B cell (primary cell): Measurements from ENCODE around the gene DPH3. TPM values are rescaled to one million over a fixed set of nuclear protein-coding genes. Genes with fewer than 3 reads are reported as not detected.

Experiments used
- ATAC-seq: fragments of 200-7000 bp; cut with Tn5 transposase; one replicate; pipeline ENCODE4 v1.10.0; 2021; ENCODE audit warnings: low read depth, mild to moderate bottlenecking, moderate number of reproducible peaks, moderate library complexity
- CTCF ChIA-PET: fragments of 350-600 bp; sonication (Branson Sonifier 250); formaldehyde crosslinking; loops from one replicate; lab custom pipeline; 2021; ENCODE audit warnings: antibody characterized with exemption, inconsistent platforms; lab: Charles Lee
- POLR2A ChIA-PET: fragments of 350-600 bp; sonication (Branson Sonifier 250); formaldehyde crosslinking; loops from one replicate; lab custom pipeline; 2021; ENCODE audit warnings: antibody characterized with exemption; lab: Charles Lee
- DNase-seq: peaks from one replicate; pipeline ENCODE4 v3.0.0; 2013
- H2AFZ ChIP-seq: 2 replicates; pipeline ENCODE4 v1.6.1; 2012; ENCODE audit warnings: mild to moderate bottlenecking, low read depth, low read length; ENCODE audit not compliant: insufficient read depth, poor library complexity, severe bottlenecking
- H3K27ac ChIP-seq, 2 donors: 1 replicate in 1 of 2; 2 replicates in 1 of 2; pipeline ENCODE4 v1.5.1; 2012 to 2013; ENCODE audit warnings: low read length in 2 of 2, mild to moderate bottlenecking in 2 of 2, moderate library complexity in 1 of 2
- H3K27me3 ChIP-seq, 4 experiments: fragments of 200-600 bp in 1 of 4; sonication (generic) in 1 of 4; replicated peaks in 1 of 4; 1 replicate in 2 of 4; 2 replicates in 2 of 4; pipeline versions ENCODE4 v1.6.1 to v1.7.0; 2013 to 2016; ENCODE audit warnings: low read length in 3 of 4, mild to moderate bottlenecking in 2 of 4, mixed read lengths in 1 of 4, moderate library complexity in 1 of 4; ENCODE audit not compliant: insufficient read depth in 4 of 4, control insufficient read depth in 3 of 4; ENCODE audit errors: control extremely low read depth in 1 of 4
- H3K36me3 ChIP-seq, 2 experiments: replicated peaks in 1 of 2; 1 replicate in 1 of 2; 2 replicates in 1 of 2; pipeline versions ENCODE4 v1.6.1 to v1.7.1; 2013; ENCODE audit warnings: low read length in 1 of 2; ENCODE audit not compliant: insufficient read depth in 2 of 2, control insufficient read depth in 1 of 2; ENCODE audit errors: control extremely low read depth in 1 of 2, extremely low read depth in 1 of 2
- H3K4me1 ChIP-seq, 2 donors: fragments of 200-600 bp in 1 of 2; sonication (generic) in 1 of 2; 1 replicate in 1 of 2; 2 replicates in 1 of 2; pipeline versions ENCODE4 v1.5.1 to v1.6.1; 2013 to 2017; ENCODE audit warnings: low read length in 2 of 2; ENCODE audit not compliant: control insufficient read depth in 2 of 2, insufficient read depth in 2 of 2
- H3K4me2 ChIP-seq: replicated peaks from 2 replicates; pipeline ENCODE3; 2012; ENCODE audit warnings: mild to moderate bottlenecking, low read depth, low read length; ENCODE audit not compliant: poor library complexity, severe bottlenecking
- H3K4me3 ChIP-seq, 5 experiments: fragments of 200-600 bp in 1 of 5; sonication (generic) in 1 of 5; 1 replicate in 3 of 5; 2 replicates in 2 of 5; pipeline versions ENCODE4 v1.5.1 to v1.7.0; 2011 to 2016; ENCODE audit warnings: low read length in 4 of 5, mild to moderate bottlenecking in 4 of 5, low read depth in 2 of 5, control low read depth in 1 of 5, moderate library complexity in 1 of 5; ENCODE audit not compliant: insufficient read depth in 1 of 5; ENCODE audit errors: control extremely low read depth in 1 of 5, extremely low read depth in 1 of 5
- H3K79me2 ChIP-seq: fragments of 200-600 bp; sonication (generic); one replicate; pipeline ENCODE4 v1.6.0; 2016; ENCODE audit warnings: low read length; ENCODE audit not compliant: control insufficient read depth, insufficient read depth
- H3K9ac ChIP-seq: fragments of 200-600 bp; sonication (generic); 2 replicates; pipeline ENCODE4 v1.6.1; 2017; ENCODE audit warnings: mild to moderate bottlenecking, low read length, moderate library complexity
- H3K9me3 ChIP-seq, 3 donors: one replicate each; pipeline versions ENCODE4 v1.6.1 to v1.7.1; 2013; ENCODE audit warnings: low read length in 2 of 3; ENCODE audit not compliant: control insufficient read depth in 2 of 3, insufficient read depth in 1 of 3; ENCODE audit errors: control extremely low read depth in 1 of 3
- H4K20me1 ChIP-seq: 2 replicates; pipeline ENCODE4 v1.6.0; 2012; ENCODE audit warnings: mild to moderate bottlenecking, low read length; ENCODE audit not compliant: insufficient read depth, control insufficient read depth, poor library complexity, severe bottlenecking
- H3K27ac Mint-ChIP-seq: one replicate; pipeline ENCODE4 v1.8.0; 2021; ENCODE audit warnings: mixed read lengths
- H3K27me3 Mint-ChIP-seq: one replicate; pipeline ENCODE4 v1.8.0; 2021; ENCODE audit warnings: mixed read lengths
- H3K4me1 Mint-ChIP-seq: one replicate; pipeline ENCODE4 v1.8.0; 2021; ENCODE audit warnings: mixed read lengths
- H3K4me3 Mint-ChIP-seq: one replicate; pipeline ENCODE4 v1.8.0; 2021; ENCODE audit warnings: mixed read lengths
- H3K9me3 Mint-ChIP-seq: one replicate; pipeline ENCODE4 v1.8.0; 2022; ENCODE audit warnings: mixed read lengths; ENCODE audit not compliant: insufficient read depth
- EZH2 ChIP-seq: IDR thresholded peaks from 2 replicates; pipeline ENCODE4 v1.6.1; 2012; ENCODE audit warnings: borderline replicate concordance, low read depth, mild to moderate bottlenecking, moderate library complexity, low read length; ENCODE audit not compliant: insufficient read depth, poor library complexity, severe bottlenecking
- WGBS: methylation state at CpG from one replicate; pipeline ENCODE4 v1.1.5; 2013; ENCODE audit warnings: missing lambda C conversion rate; ENCODE audit not compliant: insufficient coverage; 5-methylcytosine and 5-hydroxymethylcytosine counted together
- intact Hi-C: fragments of 100-400 bp; cut with micrococcal nuclease; formaldehyde crosslinking; loops from one replicate; pipeline ENCODE4 v1.10.0; 2022
- polyA plus RNA-seq: library from polyadenylated mRNA; depleted of rRNA; stranded (reverse); fragments of >200 nt; gene quantifications from 2 replicates; pipeline ENCODE4 v1.2.3, GENCODE V29; 2012
- total RNA-seq, 2 donors: library from RNA; stranded (reverse); fragments of 120-200 nt in 1 of 2; gene quantifications; 1 replicate in 1 of 2; 2 replicates in 1 of 2; pipeline versions ENCODE4 v1.2.3 to v1.2.4, GENCODE V29; 2013 to 2022
- TF ChIP-seq, protein P1 (sequence below): fragments of 200-600 bp; IDR thresholded peaks from one replicate; pipeline ENCODE4 v1.8.0; 2022; ENCODE audit warnings: antibody characterized with exemption, mild to moderate bottlenecking

DPH3 gene
- total and polyA plus RNA-seq, 2 donors (not counting 1 experiment from before 2014, with no cell fraction given) = 7.4 to 12.9 TPM

GRCh38 chr3:16304061-16305010, 39.6 kb upstream of the DPH3 start:
- H3K4me1 ChIP-seq = peaks cover 28 to 32% of the 10 kb centered on the region in 2 donors
- H3K27ac ChIP-seq = peak overlapping the region in 1 of 2 donors; percentile 14
- ATAC-seq (no peak), DNase-seq (no peak)
- H3K27ac Mint-ChIP-seq = no peak overlapping the region
- no peak overlapping the region for H3K9ac ChIP-seq
- no peaks in the 10 kb centered on the region for H3K9me3 Mint-ChIP-seq
- H3K4me3 Mint-ChIP-seq = no peak overlapping the region
- ChIA-PET POLR2A (no interaction called here), CTCF (interaction anchor here (0.5 to 2.2 kb wide), 6 partner anchors 10 to 984 kb away, joined by 3 to 7 read pairs (median 3); no protein-coding TSS in a partner anchor)
- no peaks in the 10 kb centered on the region for H3K27me3 ChIP-seq
- no peaks in the 10 kb centered on the region for H4K20me1 ChIP-seq
- no peaks in the 10 kb centered on the region for H3K79me2 ChIP-seq
- H3K36me3 ChIP-seq = peaks cover 3 to 4% of the 10 kb centered on the region in 2 experiments
- no peak overlapping the region for H2AFZ ChIP-seq
- H3K4me3 ChIP-seq = no peak overlapping the region
- H3K9me3 ChIP-seq = no peaks in the 10 kb centered on the region
- TF ChIP-seq EZH2 = no peak
- TF ChIP-seq, protein P1, sequence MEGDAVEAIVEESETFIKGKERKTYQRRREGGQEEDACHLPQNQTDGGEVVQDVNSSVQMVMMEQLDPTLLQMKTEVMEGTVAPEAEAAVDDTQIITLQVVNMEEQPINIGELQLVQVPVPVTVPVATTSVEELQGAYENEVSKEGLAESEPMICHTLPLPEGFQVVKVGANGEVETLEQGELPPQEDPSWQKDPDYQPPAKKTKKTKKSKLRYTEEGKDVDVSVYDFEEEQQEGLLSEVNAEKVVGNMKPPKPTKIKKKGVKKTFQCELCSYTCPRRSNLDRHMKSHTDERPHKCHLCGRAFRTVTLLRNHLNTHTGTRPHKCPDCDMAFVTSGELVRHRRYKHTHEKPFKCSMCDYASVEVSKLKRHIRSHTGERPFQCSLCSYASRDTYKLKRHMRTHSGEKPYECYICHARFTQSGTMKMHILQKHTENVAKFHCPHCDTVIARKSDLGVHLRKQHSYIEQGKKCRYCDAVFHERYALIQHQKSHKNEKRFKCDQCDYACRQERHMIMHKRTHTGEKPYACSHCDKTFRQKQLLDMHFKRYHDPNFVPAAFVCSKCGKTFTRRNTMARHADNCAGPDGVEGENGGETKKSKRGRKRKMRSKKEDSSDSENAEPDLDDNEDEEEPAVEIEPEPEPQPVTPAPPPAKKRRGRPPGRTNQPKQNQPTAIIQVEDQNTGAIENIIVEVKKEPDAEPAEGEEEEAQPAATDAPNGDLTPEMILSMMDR = no peak
- intact Hi-C loops = no loop called here
- WGBS = 100% methylated on average over 2 of the region's 2 CpGs
- no peaks in the 10 kb centered on the region for H3K27me3 Mint-ChIP-seq
- peaks cover 35% of the 10 kb centered on the region for H3K4me1 Mint-ChIP-seq
- no peak overlapping the region for H3K4me2 ChIP-seq
